Endothelial cell of umbilical vein (primary cell): ENCODE measurements around the gene TP53TG5. TPM values are rescaled to one million over a fixed set of nuclear protein-coding genes. Genes with fewer than 3 reads are reported as not detected.

Experiments
- BruUV-seq: library from RNA; stranded (reverse); fragments of 400-500 nt; replicated peaks from 2 replicates; lab custom pipeline; 2021; lab: Mats Ljungman, UMichigan
- CTCF ChIA-PET: fragments of 300-600, 350-600 bp; sonication (Branson Sonifier 250); formaldehyde crosslinking; loops from one replicate; lab custom pipeline; 2021; ENCODE audit warnings: antibody characterized with exemption, inconsistent platforms; lab: Charles Lee
- POLR2A ChIA-PET: fragments of 300-600, 350-600 bp; sonication (Branson Sonifier 250); formaldehyde crosslinking; loops from one replicate; lab custom pipeline; 2021; ENCODE audit warnings: antibody characterized with exemption, inconsistent platforms; lab: Charles Lee
- DNase-seq: peaks from one replicate; pipeline ENCODE4 v3.0.0-alpha.2; 2011; ENCODE audit warnings: low read depth, low spot score
- FAIRE-seq: peaks from 2 replicates; lab custom pipeline; 2011; peaks lifted over from hg19 to GRCh38; lab: Jason Lieb, UNC
- H2AFZ ChIP-seq: 2 replicates; pipeline ENCODE4 v1.6.0; 2012; ENCODE audit warnings: low read depth, low read length, control low read depth, inconsistent platforms
- H3K27ac ChIP-seq: 2 replicates; pipeline ENCODE4 v1.5.1; 2011; ENCODE audit warnings: low read depth, mild to moderate bottlenecking, control low read depth, low read length, moderate library complexity; ENCODE audit not compliant: insufficient read depth
- H3K27me3 ChIP-seq, 2 experiments: 2 replicates each; pipeline versions ENCODE4 v1.6.0 to v1.6.1; 2011; ENCODE audit warnings: low read length in 2 of 2, mixed read lengths in 1 of 2; ENCODE audit not compliant: control insufficient read depth in 2 of 2, insufficient read depth in 2 of 2
- H3K36me3 ChIP-seq, 2 experiments: 2 replicates in 1 of 2; 3 replicates in 1 of 2; pipeline ENCODE4 v1.5.1; 2011; ENCODE audit warnings: low read length in 2 of 2, mild to moderate bottlenecking in 1 of 2, moderate library complexity in 1 of 2; ENCODE audit not compliant: control insufficient read depth in 2 of 2, insufficient read depth in 2 of 2; ENCODE audit errors: extremely low read depth in 1 of 2
- H3K4me1 ChIP-seq: 3 replicates; pipeline ENCODE4 v1.5.1; 2011; ENCODE audit warnings: mild to moderate bottlenecking, low read length; ENCODE audit not compliant: control insufficient read depth, insufficient read depth; ENCODE audit errors: extremely low read depth
- H3K4me2 ChIP-seq: 2 replicates; pipeline ENCODE4 v1.6.1; 2011; ENCODE audit warnings: low read length, control low read depth, mixed read lengths; ENCODE audit not compliant: insufficient read depth
- H3K4me3 ChIP-seq, 3 experiments: fragments of 200-600 bp in 1 of 3; sonication (generic), shearing (Covaris generic) in 1 of 3; replicated peaks in 1 of 3; 2 replicates each; pipeline ENCODE4 v1.5.1; 2011 to 2016; ENCODE audit warnings: control low read depth in 3 of 3, low read length in 3 of 3, mild to moderate bottlenecking in 2 of 3, inconsistent platforms in 1 of 3, low read depth in 1 of 3, moderate library complexity in 1 of 3; ENCODE audit not compliant: insufficient read depth in 1 of 3
- H3K79me2 ChIP-seq: 2 replicates; pipeline ENCODE4 v1.6.0; 2012; ENCODE audit warnings: low read length, inconsistent platforms; ENCODE audit not compliant: control insufficient read depth, insufficient read depth
- H3K9ac ChIP-seq: replicated peaks from 2 replicates; pipeline ENCODE3; 2011; ENCODE audit warnings: low read length, control low read depth; ENCODE audit not compliant: insufficient read depth; ENCODE audit errors: extremely low read depth
- H3K9me1 ChIP-seq: replicated peaks from 3 replicates; pipeline ENCODE4 v1.6.0; 2011; ENCODE audit warnings: mild to moderate bottlenecking, low read length; ENCODE audit not compliant: control insufficient read depth, insufficient read depth; ENCODE audit errors: extremely low read depth
- H3K9me3 ChIP-seq: replicated peaks from 2 replicates; pipeline ENCODE4 v1.5.1; 2012; ENCODE audit warnings: low read length, inconsistent platforms; ENCODE audit not compliant: control insufficient read depth, insufficient read depth
- H4K20me1 ChIP-seq: replicated peaks from 2 replicates; pipeline ENCODE3; 2011; ENCODE audit warnings: mild to moderate bottlenecking, low read length; ENCODE audit not compliant: control insufficient read depth, insufficient read depth; ENCODE audit errors: extremely low read depth
- CTCF ChIP-seq, 2 donors: IDR thresholded peaks; 1 replicate in 1 of 2; 2 replicates in 1 of 2; pipeline ENCODE4 v1.5.1; 2011; ENCODE audit warnings: low read length in 2 of 2, mild to moderate bottlenecking in 2 of 2, moderate library complexity in 2 of 2, control low read depth in 1 of 2, inconsistent platforms in 1 of 2, low read depth in 1 of 2; ENCODE audit not compliant: insufficient read depth in 1 of 2; ENCODE audit errors: extremely low read depth in 1 of 2
- EZH2 ChIP-seq: IDR thresholded peaks from 2 replicates; pipeline ENCODE4 v1.6.1; 2012; ENCODE audit warnings: borderline replicate concordance, low read depth, mild to moderate bottlenecking, moderate library complexity, low read length, inconsistent platforms; ENCODE audit not compliant: severe bottlenecking
- FOS ChIP-seq: IDR thresholded peaks from 2 replicates; pipeline ENCODE4 v1.6.1; 2011; ENCODE audit warnings: mild to moderate bottlenecking, low read length, moderate library complexity, borderline replicate concordance; ENCODE audit not compliant: insufficient read depth
- GATA2 ChIP-seq: IDR thresholded peaks from 2 replicates; pipeline ENCODE4 v1.7.0; 2011; ENCODE audit warnings: low read depth, mild to moderate bottlenecking, moderate library complexity, mixed read lengths, low read length; ENCODE audit not compliant: insufficient read length, insufficient read depth
- JUN ChIP-seq: IDR thresholded peaks from 2 replicates; pipeline ENCODE4 v1.6.1; 2011; ENCODE audit warnings: borderline replicate concordance, low read depth; ENCODE audit not compliant: insufficient read length, insufficient read depth
- MAX ChIP-seq: IDR thresholded peaks from 2 replicates; pipeline ENCODE4 v1.6.1; 2011; ENCODE audit not compliant: insufficient read depth, insufficient read length
- MYC ChIP-seq: IDR thresholded peaks from one replicate; pipeline ENCODE4 v1.6.1; 2011; ENCODE audit warnings: mild to moderate bottlenecking, low read depth, low read length
- POLR2A ChIP-seq: IDR thresholded peaks from 2 replicates; pipeline ENCODE4 v1.6.1; 2012; ENCODE audit warnings: low read depth, mild to moderate bottlenecking, control low read depth, low read length
- POLR2AphosphoS5 ChIP-seq: IDR thresholded peaks from 2 replicates; pipeline ENCODE4 v1.6.1; 2012; ENCODE audit warnings: low read depth, mild to moderate bottlenecking, control low read depth, low read length, moderate library complexity; ENCODE audit not compliant: insufficient read depth
- dilution Hi-C: fragments of 300-500 bp; cut with MboI; formaldehyde crosslinking; loops from one replicate; pipeline ENCODE4 v1.15.0; 2019; ENCODE audit warnings: low sequenced_read_pairs; ENCODE audit not compliant: extremely low pct_ligation_motif_present
- intact Hi-C: fragments of 100-400 bp; cut with micrococcal nuclease; formaldehyde crosslinking; loops from one replicate; pipeline ENCODE4 v1.10.0; 2022
- polyA plus RNA-seq, 4 experiments: library from polyadenylated mRNA; depleted of rRNA in 3 of 4; stranded (reverse) in 3 of 4; unstranded in 1 of 4; fragments of >200 nt; gene quantifications; 2 replicates each; pipeline versions ENCODE4 v1.2.1 to v1.2.3, GENCODE V29; 2011 to 2012; ENCODE audit warnings: missing spikeins in 1 of 4
- total RNA-seq: library from RNA; stranded (reverse); gene quantifications from 2 replicates; pipeline ENCODE4 v1.2.3, GENCODE V29; 2021

TP53TG5 gene
- total and polyA plus RNA-seq, 2 donors (not counting 3 experiments of a cell fraction or from before 2014, with no cell fraction given) = not detected

- Histone ChIP-seq H3K4me1 (peaks cover 64% of the 10 kb centered on the region), H3K4me2 (peak overlapping the region; percentile 74), H3K27ac (peak overlapping the region; percentile 92), H3K9me1 (no peaks in the 10 kb centered on the region), H3K36me3 (peaks cover 0 to 3% of the 10 kb centered on the region in 2 experiments), H3K79me2 (peaks cover 72% of the 10 kb centered on the region), H3K27me3 (no peaks in the 10 kb centered on the region), H2AFZ (no peak overlapping the region), H3K4me3 (peak overlapping the region in 1 of 3 experiments; percentile 12), H3K9me3 (no peaks in the 10 kb centered on the region), H3K9ac (peak overlapping the region; percentile 45), H4K20me1 (no peaks in the 10 kb centered on the region)
- ChIA-PET POLR2A (interaction anchor here (0.5 to 1.3 kb wide), 4 partner anchors 10 to 385 kb away, joined by 3 to 9 read pairs (median 4); partner anchors contain the start of gene SYS1), CTCF (interaction anchor here (0.6 to 2.3 kb wide), 11 partner anchors 9 to 427 kb away, joined by 4 to 22 read pairs (median 7); partner anchors contain the start of gene SYS1)
- peak; percentile 98 for FAIRE-seq
- peak; percentile 86 for DNase-seq
- intact Hi-C loops (loop anchor here (1.0 to 10.0 kb wide), 2 partner anchors 14 to 570 kb away; partner anchors contain the start of gene PLTP), dilution Hi-C loops (no loop called here)
- BruUV-seq = TSS peak; percentile 98
- TF ChIP-seq MYC (no peak), EZH2 (no peak), FOS (peak; percentile 98), MAX (no peak), CTCF (IDR thresholded peaks at IDR 0.05; ENCODE audit: extremely low read depth in 1 of 2, insufficient read depth in 1 of 2, low read depth in 1 of 2, low read length in 2 of 2) (no peak), POLR2A (no peak), GATA2 (no peak), JUN (peak; percentile 96), POLR2AphosphoS5 (peak; percentile 81)
Observed at GRCh38 chr20:45344168-45344860, 33.8 kb downstream of the TP53TG5 start.
